ENCODE measurements around the gene TNNI2. TPM values are rescaled to one million over a fixed set of nuclear protein-coding genes. Genes with fewer than 3 reads are reported as not detected.
A peak's percentile ranks its signal among the peaks of the same experiment; 100 is the strongest.

Gene TNNI2
- total and polyA plus RNA-seq, 7 experiments from 2014 or later, result 0.46 to 8.8 (median 0.61) TPM; not detected in 4

DNA sequence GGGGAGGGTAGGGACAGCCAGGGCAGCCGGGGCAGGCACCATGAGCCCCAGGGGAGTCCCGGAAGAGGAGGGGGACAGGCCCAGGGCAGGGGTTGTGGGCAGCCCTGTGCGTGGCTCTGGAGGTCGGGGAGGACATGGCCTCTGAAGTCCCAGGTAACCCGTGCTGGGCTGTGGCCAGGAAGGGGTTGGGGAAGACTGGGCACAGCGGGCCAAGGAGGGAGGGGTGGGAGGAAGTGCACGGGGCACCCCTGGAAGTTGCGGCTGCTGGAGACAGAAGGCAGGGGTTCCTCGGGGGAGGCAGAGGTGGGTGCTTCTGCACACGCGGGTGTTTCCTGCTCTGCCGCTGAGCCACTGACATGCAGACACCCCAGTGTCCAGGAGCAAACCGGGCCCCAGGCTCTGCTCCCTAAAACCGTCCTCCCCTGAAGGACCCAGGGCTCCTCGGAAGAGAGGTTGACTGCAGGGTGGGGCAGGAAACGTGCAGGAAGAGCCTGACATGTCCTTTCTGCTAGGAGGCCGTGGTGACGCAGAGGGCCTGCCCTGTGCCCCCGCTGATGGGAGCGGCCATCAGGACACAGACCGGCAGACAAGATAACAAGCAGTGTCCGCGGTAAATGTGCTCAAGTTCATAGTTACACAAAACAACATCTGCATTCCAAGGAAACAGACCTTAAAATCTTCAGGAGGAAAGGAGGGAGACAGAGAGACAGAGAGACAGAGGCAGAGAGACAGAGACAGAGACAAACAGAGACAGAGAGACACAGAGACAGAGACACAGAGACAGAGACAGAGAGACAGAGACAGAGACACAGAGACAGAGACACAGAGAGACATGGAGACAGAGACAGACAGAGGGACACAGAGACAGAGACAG lies 5.7 kb downstream of the TNNI2 start:
- no peaks in the 10 kb centered on the region for H3K36me3 ChIP-seq (ENCODE audit: control insufficient read depth in 2 of 3, insufficient read depth in 3 of 3, low read length in 3 of 3)
- H3K4me1 ChIP-seq (ENCODE audit: control insufficient read depth in 2 of 2, insufficient read depth in 2 of 2, low read length in 2 of 2), result peaks cover 43 to 53% of the 10 kb centered on the region in 2 donors
- Mint-ChIP-seq H3K4me3 (peak overlapping the region; percentile 73 to 90 (median 84)), H3K4me1 (peaks cover 41 to 70% (median 64%) of the 10 kb centered on the region in 7 donors), H3K27ac (peak overlapping the region; percentile 82 to 97 (median 92)), H3K9me3 (no peaks in the 10 kb centered on the region), H3K36me3 (no peaks in the 10 kb centered on the region), H3K27me3 (peaks cover 0 to 6% (median 0%) of the 10 kb centered on the region in 5 donors)
- H3K27ac ChIP-seq (ENCODE audit: low read depth, low read length), result peak overlapping the region; percentile 41
- DNase-seq (peak in 8 of 9 donors; percentile 35 to 53 (median 42)), ATAC-seq (peak; percentile 67)
- POLR2A ChIA-PET, result no interaction called here
- CTCF ChIA-PET, result no interaction called here
- intact Hi-C loops (cut with micrococcal nuclease), result loop anchor here (1.0 kb wide), 1 partner anchor 9 kb away; the partner anchor contains the start of gene LSP1 (in 2 of the 2)
- no peaks in the 10 kb centered on the region for H3K27me3 ChIP-seq (ENCODE audit: control insufficient read depth in 2 of 2, insufficient read depth in 2 of 2, low read length in 2 of 2)
- peak overlapping the region; percentile 43 for H3K4me3 ChIP-seq (ENCODE audit: low read length)
- no peaks in the 10 kb centered on the region for H3K9me3 ChIP-seq (ENCODE audit: control insufficient read depth in 2 of 3, low read length in 3 of 3)

DNA sequence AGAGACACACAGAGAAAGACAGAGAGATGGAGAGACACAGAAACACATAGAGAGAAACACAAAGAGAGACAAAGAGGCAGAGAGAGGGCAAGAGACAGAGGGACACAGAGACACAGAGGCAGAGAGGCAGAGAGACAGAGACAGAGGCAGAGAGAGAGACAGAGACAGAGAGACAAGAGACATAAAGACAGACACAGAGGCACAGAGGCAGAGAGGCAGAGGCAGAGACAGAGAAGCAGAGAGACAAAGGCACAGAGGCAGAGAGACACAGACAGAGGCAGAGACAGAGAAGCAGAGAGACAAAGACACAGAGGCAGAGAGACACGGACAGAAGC lies 6.3 kb downstream of the TNNI2 start:
- intact Hi-C loops (cut with micrococcal nuclease), result no loop called here
- H3K4me1 ChIP-seq (ENCODE audit: control insufficient read depth in 2 of 2, insufficient read depth in 2 of 2, low read length in 2 of 2), result peaks cover 49 to 59% of the 10 kb centered on the region in 2 donors
- H3K36me3 ChIP-seq (ENCODE audit: control insufficient read depth in 2 of 3, insufficient read depth in 3 of 3, low read length in 3 of 3), result no peaks in the 10 kb centered on the region
- no peaks in the 10 kb centered on the region for H3K9me3 Mint-ChIP-seq
- ChIA-PET CTCF (interaction anchor here (1.0 kb wide), 1 partner anchor 31 kb away, joined by 3 read pairs; no protein-coding TSS in a partner anchor), POLR2A (interaction anchor here (1.0 kb wide), 1 partner anchor 71 kb away, joined by 3 read pairs; no protein-coding TSS in a partner anchor)
- DNase-seq, result no peak
- H3K27me3 ChIP-seq (ENCODE audit: control insufficient read depth in 2 of 2, insufficient read depth in 2 of 2, low read length in 2 of 2), result no peaks in the 10 kb centered on the region
- no peaks in the 10 kb centered on the region for H3K36me3 Mint-ChIP-seq
- peaks cover 45 to 73% (median 62%) of the 10 kb centered on the region in 7 donors for H3K4me1 Mint-ChIP-seq
- H3K27ac ChIP-seq (ENCODE audit: low read depth, low read length), result peak overlapping the region; percentile 41
- H3K4me3 ChIP-seq (ENCODE audit: low read length), result peak overlapping the region; percentile 43
- peak; percentile 2 for ATAC-seq
- no peaks in the 10 kb centered on the region for H3K9me3 ChIP-seq (ENCODE audit: control insufficient read depth in 2 of 3, low read length in 3 of 3)
- H3K4me3 Mint-ChIP-seq, result peak overlapping the region; percentile 73 to 90 (median 84)
- H3K27ac Mint-ChIP-seq, result peak overlapping the region; percentile 82 to 97 (median 92)
- H3K27me3 Mint-ChIP-seq, result peaks cover 0 to 6% (median 0%) of the 10 kb centered on the region in 5 donors

DNA sequence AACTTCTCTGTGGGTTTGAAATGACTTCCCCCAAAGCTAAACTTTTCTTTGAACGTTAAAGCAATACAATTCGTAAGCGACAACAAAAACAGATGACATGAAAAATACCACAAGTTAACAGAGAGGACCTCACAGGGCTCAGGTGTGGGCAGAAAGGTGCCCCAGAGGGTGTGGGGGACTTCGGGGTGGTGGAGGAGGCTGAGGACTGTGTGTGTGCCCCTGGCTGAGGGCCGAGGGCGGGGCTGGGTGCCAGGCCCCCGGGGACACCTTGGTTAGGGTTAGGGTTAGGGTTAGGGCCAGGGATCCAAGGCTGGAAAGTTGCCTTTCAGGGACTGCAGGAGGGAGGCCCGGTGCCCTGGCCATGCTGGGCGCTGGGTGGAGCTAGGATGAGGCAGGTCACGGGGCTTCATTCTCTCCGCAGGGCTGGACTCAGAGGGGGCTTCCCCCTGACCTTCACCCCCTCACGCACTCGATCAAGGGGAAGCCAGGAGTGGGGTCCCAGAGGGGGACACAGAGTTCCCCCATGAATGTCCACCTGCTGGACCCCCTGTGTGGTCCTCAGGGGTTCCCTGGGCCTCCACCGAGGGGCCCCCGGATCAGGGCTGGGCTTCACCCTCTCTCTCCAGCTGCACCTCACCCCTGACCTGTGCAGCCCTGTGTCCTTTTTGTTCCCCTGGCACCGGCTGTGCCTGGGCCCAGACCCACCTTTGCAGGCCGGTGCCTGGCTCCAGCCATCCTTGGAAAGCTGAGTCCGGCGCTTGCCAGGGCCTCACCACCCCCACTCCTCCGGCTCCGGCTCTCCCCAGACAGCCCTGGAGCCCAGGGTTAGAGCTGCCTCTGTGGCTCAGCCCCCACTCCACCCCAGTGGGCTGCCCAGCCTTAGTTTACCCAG lies 7.0 kb downstream of the TNNI2 start:
- DNase-seq (peak in 1 of 9 donors; percentile 31), ATAC-seq (peak; percentile 46)
- H3K36me3 Mint-ChIP-seq, result no peaks in the 10 kb centered on the region

DNA sequence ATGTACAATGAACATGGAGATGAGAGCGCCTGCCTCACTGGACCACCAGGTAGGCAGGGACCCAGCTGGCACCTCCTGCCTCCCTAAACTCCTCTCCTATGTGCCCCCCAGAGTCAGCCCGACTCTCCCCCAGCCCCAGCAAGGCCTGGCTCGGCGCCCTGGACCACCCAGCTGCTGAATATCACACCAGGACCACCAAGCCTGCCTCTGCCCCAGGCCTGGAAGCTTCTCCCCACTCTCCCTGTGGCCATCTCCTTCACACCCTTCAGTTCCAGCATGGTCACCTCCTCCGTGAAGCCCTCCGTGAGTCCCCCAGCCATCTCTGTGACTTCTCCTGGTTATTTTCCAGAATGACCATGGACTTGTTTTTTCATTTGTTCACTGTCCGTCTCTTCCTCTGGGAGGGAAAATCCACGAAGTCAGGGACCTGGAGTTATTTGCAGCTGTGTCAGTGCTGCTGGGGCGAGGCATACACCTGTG lies 7.7 kb downstream of the TNNI2 start:
- Mint-ChIP-seq H3K4me3 (peak overlapping the region in 5 of 10 donors; percentile 15 to 60 (median 25)), H3K36me3 (no peaks in the 10 kb centered on the region), H3K27me3 (peaks cover 0 to 9% (median 0%) of the 10 kb centered on the region in 5 donors), H3K4me1 (peaks cover 45 to 84% (median 68%) of the 10 kb centered on the region in 7 donors), H3K27ac (peak overlapping the region in 7 of 9 donors; percentile 28 to 97 (median 78)), H3K9me3 (no peaks in the 10 kb centered on the region)
- POLR2A ChIA-PET, result interaction anchor here (1.2 to 1.6 kb wide), 3 partner anchors 10 to 14 kb away, joined by 3 to 6 read pairs (median 4); no protein-coding TSS in a partner anchor
- Histone ChIP-seq H3K4me1 (ENCODE audit: control insufficient read depth in 2 of 2, insufficient read depth in 2 of 2, low read length in 2 of 2) (peaks cover 60 to 71% of the 10 kb centered on the region in 2 donors), H3K27ac (ENCODE audit: low read depth, low read length) (no peak overlapping the region), H3K36me3 (ENCODE audit: control insufficient read depth in 2 of 3, insufficient read depth in 3 of 3, low read length in 3 of 3) (no peaks in the 10 kb centered on the region), H3K9me3 (ENCODE audit: control insufficient read depth in 2 of 3, low read length in 3 of 3) (no peaks in the 10 kb centered on the region), H3K27me3 (ENCODE audit: control insufficient read depth in 2 of 2, insufficient read depth in 2 of 2, low read length in 2 of 2) (no peaks in the 10 kb centered on the region), H3K4me3 (ENCODE audit: low read length) (no peak overlapping the region)
- ATAC-seq, result no peak
- intact Hi-C loops (cut with micrococcal nuclease), result no loop called here
- no peak for DNase-seq
- CTCF ChIA-PET, result interaction anchor here (1.1 to 1.4 kb wide), 3 partner anchors 153 to 305 kb away, joined by 4 to 5 read pairs (median 5); no protein-coding TSS in a partner anchor

More for the DNA sequence above, 7.0 kb downstream of the TNNI2 start:
- CTCF ChIA-PET, result interaction anchor here (0.7 to 1.3 kb wide), 4 partner anchors 30 to 191 kb away, joined by 3 to 5 read pairs (median 4); no protein-coding TSS in a partner anchor
- Mint-ChIP-seq H3K9me3 (no peaks in the 10 kb centered on the region), H3K4me1 (peaks cover 45 to 77% (median 61%) of the 10 kb centered on the region in 7 donors), H3K27ac (peak overlapping the region; percentile 82 to 97 (median 92)), H3K4me3 (peak overlapping the region; percentile 73 to 90 (median 84)), H3K27me3 (peaks cover 0 to 7% (median 0%) of the 10 kb centered on the region in 5 donors)
- intact Hi-C loops (cut with micrococcal nuclease), result no loop called here
- POLR2A ChIA-PET, result interaction anchor here (1.0 to 1.6 kb wide), 3 partner anchors 9 to 71 kb away, joined by 3 to 6 read pairs (median 4); no protein-coding TSS in a partner anchor
- no peak overlapping the region for H3K27ac ChIP-seq (ENCODE audit: low read depth, low read length)
- H3K27me3 ChIP-seq (ENCODE audit: control insufficient read depth in 2 of 2, insufficient read depth in 2 of 2, low read length in 2 of 2), result no peaks in the 10 kb centered on the region
- H3K4me3 ChIP-seq (ENCODE audit: low read length), result peak overlapping the region; percentile 43
- no peaks in the 10 kb centered on the region for H3K9me3 ChIP-seq (ENCODE audit: control insufficient read depth in 2 of 3, low read length in 3 of 3)
- H3K36me3 ChIP-seq (ENCODE audit: control insufficient read depth in 2 of 3, insufficient read depth in 3 of 3, low read length in 3 of 3), result no peaks in the 10 kb centered on the region
- peaks cover 56 to 67% of the 10 kb centered on the region in 2 donors for H3K4me1 ChIP-seq (ENCODE audit: control insufficient read depth in 2 of 2, insufficient read depth in 2 of 2, low read length in 2 of 2)

DNA sequence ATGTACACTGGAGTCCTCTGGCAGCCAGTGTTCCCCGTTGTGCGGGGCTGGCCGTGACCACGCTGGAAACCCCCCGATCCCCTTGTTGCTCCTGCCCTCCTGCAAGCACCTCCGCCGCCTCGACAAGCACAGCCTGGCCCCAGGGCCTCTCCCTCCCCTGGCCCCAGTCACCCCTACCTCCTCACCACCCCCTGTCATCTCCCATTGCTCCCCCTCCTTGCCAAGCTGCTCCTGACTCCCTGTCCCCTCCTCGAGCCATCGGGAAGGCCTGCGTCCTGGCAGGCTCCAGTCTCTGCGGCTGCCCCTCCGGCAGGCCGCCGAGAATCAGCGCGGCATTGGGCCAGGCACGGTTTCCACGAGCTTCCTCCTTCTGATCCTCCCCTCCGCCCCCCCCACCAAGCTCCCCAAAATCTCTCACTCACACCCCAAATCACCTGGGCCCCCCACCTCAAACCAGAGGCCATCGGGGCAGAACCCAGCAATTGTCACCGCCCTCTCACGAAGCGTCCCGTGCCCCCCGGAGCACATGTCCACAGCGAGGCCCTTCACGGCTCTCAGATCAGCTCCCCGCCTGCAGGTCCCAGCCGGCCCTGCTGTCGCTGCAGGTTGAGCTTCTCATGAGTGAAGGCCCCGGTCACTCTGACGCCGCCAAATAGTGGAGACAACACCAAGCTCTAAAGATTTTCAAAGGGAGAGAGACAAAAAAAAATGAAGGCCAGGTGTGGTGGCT lies 8.4 kb downstream of the TNNI2 start:
- CTCF ChIA-PET, result interaction anchor here (0.7 to 1.4 kb wide), 5 partner anchors 9 to 304 kb away, joined by 3 to 5 read pairs (median 5); partner anchors contain the start of gene TNNI2
- ATAC-seq, result no peak
- peaks cover 0 to 9% (median 0%) of the 10 kb centered on the region in 5 donors for H3K27me3 Mint-ChIP-seq
- Histone ChIP-seq H3K4me3 (ENCODE audit: low read length) (no peak overlapping the region), H3K4me1 (ENCODE audit: control insufficient read depth in 2 of 2, insufficient read depth in 2 of 2, low read length in 2 of 2) (peaks cover 67 to 78% of the 10 kb centered on the region in 2 donors), H3K27me3 (ENCODE audit: control insufficient read depth in 2 of 2, insufficient read depth in 2 of 2, low read length in 2 of 2) (no peaks in the 10 kb centered on the region), H3K27ac (ENCODE audit: low read depth, low read length) (no peak overlapping the region), H3K36me3 (ENCODE audit: control insufficient read depth in 2 of 3, insufficient read depth in 3 of 3, low read length in 3 of 3) (no peaks in the 10 kb centered on the region), H3K9me3 (ENCODE audit: control insufficient read depth in 2 of 3, low read length in 3 of 3) (no peaks in the 10 kb centered on the region)
- no peak for DNase-seq
- H3K4me3 Mint-ChIP-seq, result peak overlapping the region in 3 of 10 donors; percentile 19 to 38 (median 31)
- peaks cover 49 to 91% (median 72%) of the 10 kb centered on the region in 7 donors for H3K4me1 Mint-ChIP-seq
- POLR2A ChIA-PET, result interaction anchor here (0.7 to 1.6 kb wide), 7 partner anchors 9 to 100 kb away, joined by 3 to 6 read pairs (median 4); partner anchors contain the start of gene MRPL23
- no peaks in the 10 kb centered on the region for H3K36me3 Mint-ChIP-seq
- H3K9me3 Mint-ChIP-seq, result no peaks in the 10 kb centered on the region
- peak overlapping the region in 7 of 9 donors; percentile 36 to 97 (median 78) for H3K27ac Mint-ChIP-seq
- intact Hi-C loops (cut with micrococcal nuclease), result no loop called here

All from naive thymus-derived CD4-positive, alpha-beta T cell (primary cell).